GM12873 (cell line): ENCODE data around the gene UCP2.

Experiments
- TF ChIP-seq, protein P1 (sequence below): IDR thresholded peaks from 2 replicates; pipeline ENCODE4 v1.5.1; 2012; ENCODE audit warnings: low read depth, mild to moderate bottlenecking, moderate library complexity, low read length, control low read depth; ENCODE audit not compliant: insufficient read depth; ENCODE audit errors: missing control alignments

The UCP2 gene

DNA sequence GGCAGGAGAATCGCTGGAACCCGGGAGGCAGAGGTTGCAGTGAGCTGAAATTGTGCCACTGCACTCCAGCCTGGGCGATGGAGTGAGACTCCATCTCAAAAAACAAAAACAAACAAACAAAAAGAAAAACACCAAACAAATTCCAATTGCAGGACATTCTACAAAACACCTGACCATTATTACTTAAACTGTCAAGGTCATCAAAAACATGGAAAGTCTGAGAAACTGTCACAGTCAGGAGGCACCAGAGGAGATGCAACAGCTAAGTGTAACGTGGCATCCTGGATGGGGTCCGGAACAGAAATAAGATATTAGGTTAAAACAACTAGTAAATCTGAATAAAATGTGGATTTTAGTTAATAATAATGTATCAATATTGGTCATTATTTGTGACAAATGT lies 32.7 kb downstream of the UCP2 start:
- TF ChIP-seq, protein P1, sequence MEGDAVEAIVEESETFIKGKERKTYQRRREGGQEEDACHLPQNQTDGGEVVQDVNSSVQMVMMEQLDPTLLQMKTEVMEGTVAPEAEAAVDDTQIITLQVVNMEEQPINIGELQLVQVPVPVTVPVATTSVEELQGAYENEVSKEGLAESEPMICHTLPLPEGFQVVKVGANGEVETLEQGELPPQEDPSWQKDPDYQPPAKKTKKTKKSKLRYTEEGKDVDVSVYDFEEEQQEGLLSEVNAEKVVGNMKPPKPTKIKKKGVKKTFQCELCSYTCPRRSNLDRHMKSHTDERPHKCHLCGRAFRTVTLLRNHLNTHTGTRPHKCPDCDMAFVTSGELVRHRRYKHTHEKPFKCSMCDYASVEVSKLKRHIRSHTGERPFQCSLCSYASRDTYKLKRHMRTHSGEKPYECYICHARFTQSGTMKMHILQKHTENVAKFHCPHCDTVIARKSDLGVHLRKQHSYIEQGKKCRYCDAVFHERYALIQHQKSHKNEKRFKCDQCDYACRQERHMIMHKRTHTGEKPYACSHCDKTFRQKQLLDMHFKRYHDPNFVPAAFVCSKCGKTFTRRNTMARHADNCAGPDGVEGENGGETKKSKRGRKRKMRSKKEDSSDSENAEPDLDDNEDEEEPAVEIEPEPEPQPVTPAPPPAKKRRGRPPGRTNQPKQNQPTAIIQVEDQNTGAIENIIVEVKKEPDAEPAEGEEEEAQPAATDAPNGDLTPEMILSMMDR: no peak

DNA sequence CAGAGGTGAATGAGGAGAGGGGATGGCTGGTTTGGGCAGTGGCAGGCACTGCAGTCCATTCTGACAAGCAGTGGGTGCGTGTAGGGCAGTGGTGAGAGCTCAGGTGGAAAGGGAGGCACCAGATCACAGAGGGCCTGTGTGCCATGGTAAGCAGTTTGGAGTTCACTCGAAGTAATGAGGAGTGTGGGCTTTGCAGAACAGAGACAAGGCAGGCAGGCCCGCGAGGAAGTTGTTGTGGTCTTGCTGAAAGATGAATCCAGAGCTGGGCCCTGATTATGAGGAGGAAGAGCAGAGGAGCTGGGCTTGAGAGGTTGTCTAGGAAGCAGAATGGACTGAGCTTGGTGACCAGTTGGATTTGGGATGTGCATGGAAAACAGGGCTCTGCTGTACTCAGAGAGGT lies 33.4 kb downstream of the UCP2 start:
- TF ChIP-seq, protein P1: no peak

DNA sequence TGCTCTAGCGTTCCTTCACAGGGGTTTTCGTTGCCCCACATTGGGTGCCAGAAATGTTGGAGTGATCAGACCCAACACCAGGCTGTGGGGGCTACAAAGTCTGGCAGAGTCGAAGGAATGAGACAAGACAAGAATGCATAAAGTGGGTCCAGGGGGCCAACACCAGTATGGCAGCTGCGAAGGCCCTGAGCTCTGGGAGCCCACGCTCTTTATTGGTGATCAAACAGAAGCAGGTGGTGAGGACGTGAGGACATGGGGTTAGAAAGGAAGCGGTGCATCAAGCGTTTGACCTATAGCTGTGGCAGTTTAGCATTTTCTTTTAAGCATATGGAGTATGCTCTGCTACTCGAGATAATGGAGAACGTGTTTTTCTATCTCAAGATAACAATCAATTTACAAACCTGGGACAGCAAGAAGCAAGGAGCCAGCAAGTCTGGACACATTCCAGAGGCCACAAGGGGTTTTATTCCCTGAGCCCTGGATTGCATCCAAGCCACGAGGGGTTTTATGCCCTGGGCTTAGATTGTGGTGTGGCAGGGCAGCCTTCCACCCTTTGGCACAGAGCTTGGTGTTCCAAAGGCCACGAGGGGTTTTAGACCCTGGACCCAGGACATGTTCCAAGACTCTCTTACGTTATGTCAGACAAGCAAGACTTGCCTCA lies 35.7 kb downstream of the UCP2 start:
- TF ChIP-seq, protein P1: no peak

DNA sequence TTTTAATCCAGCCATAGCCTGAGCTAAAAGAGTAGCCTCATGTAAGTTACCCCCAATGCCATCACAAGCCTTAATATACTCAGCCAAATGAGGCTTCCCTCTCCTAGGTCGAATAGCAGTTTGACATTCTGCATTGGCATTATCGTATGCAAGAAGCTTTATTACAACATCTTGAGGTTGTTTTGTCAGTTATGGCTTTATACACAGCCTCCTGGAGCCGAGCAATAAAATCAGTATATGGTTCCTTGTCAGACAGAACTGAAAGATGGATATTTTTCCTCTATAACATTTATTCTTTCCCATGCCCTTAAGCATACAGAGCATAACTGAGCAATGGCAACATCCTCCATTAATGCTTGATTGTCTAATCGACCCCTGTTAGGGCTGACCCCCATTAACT lies 37.2 kb downstream of the UCP2 start:
- TF ChIP-seq, protein P1: no peak

DNA sequence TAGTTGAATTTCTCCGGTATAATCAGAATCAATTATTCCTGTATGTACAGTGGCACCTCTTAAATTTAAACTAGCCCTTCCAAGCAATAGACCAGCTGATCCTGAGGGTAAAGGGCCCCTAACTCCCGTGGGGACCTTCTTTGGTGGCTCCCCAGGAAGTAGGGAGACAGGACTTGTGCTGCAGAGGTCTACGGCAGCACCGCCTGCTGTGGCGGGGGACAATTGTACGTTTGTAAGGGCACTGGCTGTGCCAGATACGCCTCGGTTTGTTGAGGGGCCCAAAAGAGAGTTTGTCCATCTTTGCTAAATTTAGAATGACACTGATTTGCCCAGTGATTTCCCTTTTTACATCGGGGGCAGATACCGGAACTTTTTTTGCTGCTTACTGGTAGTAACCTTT lies 37.7 kb downstream of the UCP2 start:
- TF ChIP-seq, protein P1: no peak

DNA sequence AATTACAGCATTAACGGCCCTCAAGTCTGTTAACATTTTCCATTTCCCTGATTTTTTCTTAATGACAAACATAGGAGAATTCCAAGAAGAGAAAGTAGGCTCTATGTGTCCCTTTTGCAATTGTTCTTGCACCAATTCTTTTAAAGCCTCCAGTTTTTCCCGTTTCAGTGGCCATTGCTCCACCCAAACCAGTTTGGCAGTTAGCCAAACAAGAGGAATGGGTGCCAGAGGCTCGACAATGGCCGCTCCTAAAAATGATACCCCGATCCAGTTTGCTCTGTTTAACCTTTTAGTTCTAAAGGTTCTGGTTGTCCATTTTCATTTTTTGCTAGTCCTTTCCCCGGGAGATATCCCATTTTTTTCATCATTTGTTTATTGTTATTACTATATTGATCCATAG lies 38.6 kb downstream of the UCP2 start:
- TF ChIP-seq, protein P1: no peak

DNA sequence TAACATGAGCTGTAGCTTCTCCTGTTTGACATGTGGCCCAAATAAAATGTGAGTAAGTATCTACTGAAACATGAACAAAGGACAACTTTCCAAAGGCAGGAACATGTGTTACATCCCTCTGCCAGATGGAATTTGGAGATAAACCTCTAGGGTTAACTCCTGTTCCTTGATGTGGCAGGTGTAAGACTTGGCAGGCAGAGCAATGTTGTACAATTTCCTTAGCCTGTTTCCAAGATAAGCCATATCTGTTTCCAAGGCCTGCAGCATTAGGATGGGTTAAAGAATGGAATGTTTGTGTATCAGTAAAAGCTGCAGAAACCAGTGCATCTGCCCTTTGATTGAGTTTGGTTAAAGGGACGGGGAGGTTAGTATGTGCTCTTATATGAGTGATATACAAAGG lies 40.6 kb downstream of the UCP2 start:
- TF ChIP-seq, protein P1: no peak
